PC-9 (cell line): ENCODE results near the gene CCDC3.

ENCODE experiments used
- EZH2 ChIP-seq: fragments of 200-600 bp; sonication (generic); IDR thresholded peaks from 2 replicates; pipeline ENCODE4 v1.8.0; 2017; ENCODE audit warnings: antibody characterized with exemption, low read depth
- TF ChIP-seq, protein P1 (sequence below): fragments of 200-600 bp; sonication (generic); conservative IDR thresholded peaks from 2 replicates; pipeline ENCODE4 v1.6.1; 2017; ENCODE audit warnings: mixed run types, antibody characterized with exemption, mild to moderate bottlenecking, moderate library complexity

DNA sequence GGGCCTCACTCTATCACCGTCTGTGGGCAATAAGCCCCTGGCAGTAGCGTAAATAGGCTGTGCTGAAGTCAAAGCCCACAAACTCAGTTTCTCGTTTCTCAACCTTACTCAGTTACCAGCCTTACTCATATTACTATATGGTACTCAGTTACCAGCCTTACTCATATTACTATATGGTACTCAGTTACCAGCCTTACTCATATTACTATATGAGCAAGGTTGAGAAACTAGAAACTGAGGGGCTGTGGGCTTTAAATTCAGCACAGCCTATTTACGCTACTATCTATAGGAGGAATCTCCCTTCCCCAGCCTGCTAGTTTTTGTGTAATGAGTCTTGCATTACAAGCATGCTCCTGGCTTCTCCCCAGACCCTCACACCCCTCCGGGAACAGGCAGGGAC is 35.4 kb downstream of the CCDC3 start:
- TF ChIP-seq, protein P1, sequence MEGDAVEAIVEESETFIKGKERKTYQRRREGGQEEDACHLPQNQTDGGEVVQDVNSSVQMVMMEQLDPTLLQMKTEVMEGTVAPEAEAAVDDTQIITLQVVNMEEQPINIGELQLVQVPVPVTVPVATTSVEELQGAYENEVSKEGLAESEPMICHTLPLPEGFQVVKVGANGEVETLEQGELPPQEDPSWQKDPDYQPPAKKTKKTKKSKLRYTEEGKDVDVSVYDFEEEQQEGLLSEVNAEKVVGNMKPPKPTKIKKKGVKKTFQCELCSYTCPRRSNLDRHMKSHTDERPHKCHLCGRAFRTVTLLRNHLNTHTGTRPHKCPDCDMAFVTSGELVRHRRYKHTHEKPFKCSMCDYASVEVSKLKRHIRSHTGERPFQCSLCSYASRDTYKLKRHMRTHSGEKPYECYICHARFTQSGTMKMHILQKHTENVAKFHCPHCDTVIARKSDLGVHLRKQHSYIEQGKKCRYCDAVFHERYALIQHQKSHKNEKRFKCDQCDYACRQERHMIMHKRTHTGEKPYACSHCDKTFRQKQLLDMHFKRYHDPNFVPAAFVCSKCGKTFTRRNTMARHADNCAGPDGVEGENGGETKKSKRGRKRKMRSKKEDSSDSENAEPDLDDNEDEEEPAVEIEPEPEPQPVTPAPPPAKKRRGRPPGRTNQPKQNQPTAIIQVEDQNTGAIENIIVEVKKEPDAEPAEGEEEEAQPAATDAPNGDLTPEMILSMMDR: no peak
- TF ChIP-seq EZH2: no peak
